GM21381 (cell line): ENCODE measurements around the gene CPSF6.
"Not testable (repeated sequence)": the region's sequence is repeated elsewhere in the genome, so short reads cannot be mapped to it uniquely, and the experiment has no call there.

Experiments
- ATAC-seq: cut with Tn5 transposase; IDR thresholded peaks from one replicate; pipeline ENCODE4 v1.9.1; 2021; ENCODE audit warnings: mild to moderate bottlenecking, moderate library complexity; ENCODE audit not compliant: unreplicated experiment

CPSF6 gene

GRCh38 chr12:69239352-69239921, at the start of gene CPSF6:
Gene CPSF6 (plus strand): TSS chr12:69239569. CDS start chr12:69239647, 78 bp downstream.
- ATAC-seq: peak; percentile 92

- no peak for ATAC-seq
Observed at GRCh38 chr12:69196302-69197288, 42.8 kb upstream of the CPSF6 start.

GRCh38 chr12:69199976-69200375, 39.4 kb upstream of the CPSF6 start:
- not testable (repeated sequence) for ATAC-seq

GRCh38 chr12:69204191-69204590, 35.2 kb upstream of the CPSF6 start:
- no peak for ATAC-seq

GRCh38 chr12:69210661-69211060, 28.7 kb upstream of the CPSF6 start:
- ATAC-seq: no peak

- ATAC-seq: no peak
Observed at GRCh38 chr12:69211160-69211559, 28.2 kb upstream of the CPSF6 start.

- no peak for ATAC-seq
Observed at GRCh38 chr12:69214169-69214568, 25.2 kb upstream of the CPSF6 start.

GRCh38 chr12:69225251-69225910, 14.0 kb upstream of the CPSF6 start:
- ATAC-seq: no peak

GRCh38 chr12:69231479-69231878, 7.9 kb upstream of the CPSF6 start:
- ATAC-seq: no peak

GRCh38 chr12:69238589-69239351, 599 bp upstream of the CPSF6 start:
- ATAC-seq: peak; percentile 0

GRCh38 chr12:69239922-69240630, 707 bp downstream of the CPSF6 start:
- peak; percentile 34 for ATAC-seq

GRCh38 chr12:69240631-69240995, 1.2 kb downstream of the CPSF6 start:
- no peak for ATAC-seq

GRCh38 chr12:69241438-69242092, 2.2 kb downstream of the CPSF6 start:
- no peak for ATAC-seq

- peak; percentile 37 for ATAC-seq
Observed at GRCh38 chr12:69243099-69244084, 4.0 kb downstream of the CPSF6 start.

- no peak for ATAC-seq
Observed at GRCh38 chr12:69247268-69248018, 8.1 kb downstream of the CPSF6 start.

- no peak for ATAC-seq
Observed at GRCh38 chr12:69252033-69252432, 12.7 kb downstream of the CPSF6 start.

GRCh38 chr12:69254046-69254445, 14.7 kb downstream of the CPSF6 start:
- ATAC-seq: peak; percentile 58

GRCh38 chr12:69254862-69255261, 15.5 kb downstream of the CPSF6 start:
- ATAC-seq: no peak
